GM18505 (cell line): Measurements from ENCODE around the gene ROPN1.
A peak's percentile ranks its signal among the peaks of the same experiment; 100 is the strongest.
"Not testable (repeated sequence)": the region's sequence is repeated elsewhere in the genome, so short reads cannot be mapped to it uniquely, and the experiment has no call there.

Experiments
- ATAC-seq: cut with Tn5 transposase; IDR thresholded peaks from one replicate; pipeline ENCODE4 v1.9.1; 2021; ENCODE audit not compliant: unreplicated experiment
- POLR2A ChIP-seq: IDR thresholded peaks from 4 replicates; pipeline ENCODE4 v1.6.1; 2011; ENCODE audit warnings: borderline replicate concordance; ENCODE audit not compliant: insufficient read depth, insufficient read length; ENCODE audit errors: extremely low read depth

The ROPN1 gene

DNA sequence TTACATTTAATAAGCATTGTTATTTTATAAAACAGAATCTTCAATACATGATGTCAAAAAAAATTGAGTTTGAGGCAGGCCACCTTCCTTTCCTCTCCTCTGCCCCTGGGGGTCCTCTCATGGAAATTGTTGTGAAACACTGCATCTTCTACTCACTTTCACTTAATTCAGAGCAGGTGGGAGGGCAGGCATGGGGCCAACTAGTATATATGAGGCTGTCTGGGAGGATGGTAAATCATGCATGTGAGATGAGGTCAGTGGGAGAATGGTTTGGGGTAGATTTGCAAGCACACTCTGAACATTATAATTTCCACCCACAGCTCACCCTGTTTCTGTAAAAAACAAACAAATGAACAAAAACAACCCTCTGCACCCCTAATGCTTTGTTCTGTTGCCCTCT lies 20.5 kb downstream of the ROPN1 start:
- ATAC-seq: no peak
- no peak for TF ChIP-seq POLR2A

DNA sequence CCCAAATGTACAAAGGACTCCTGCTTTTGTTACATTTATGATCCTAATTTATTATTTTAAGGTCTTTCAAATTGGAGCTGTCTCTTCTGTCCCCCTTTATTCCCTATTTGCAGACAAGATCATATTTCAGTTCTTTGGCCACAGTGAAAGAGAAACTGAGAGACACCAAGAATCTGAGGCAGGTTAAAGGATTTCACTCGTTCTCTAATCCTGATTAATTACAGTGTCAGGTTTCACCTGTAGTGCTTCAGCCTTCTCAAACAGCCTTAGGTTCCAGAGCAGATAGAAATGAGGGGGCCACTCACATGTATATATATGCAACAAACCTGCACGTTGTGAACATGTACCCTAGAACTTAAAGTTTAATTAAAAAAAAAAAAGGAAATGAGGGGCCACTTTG lies 24.7 kb downstream of the ROPN1 start:
- ATAC-seq: not testable (repeated sequence)

GRCh38 chr3:123966799-123967198 lies 25.1 kb downstream of the ROPN1 start:
- not testable (repeated sequence) for ATAC-seq

- not testable (repeated sequence) for ATAC-seq
Observed at GRCh38 chr3:123964793-123965192, 27.1 kb downstream of the ROPN1 start.

- TF ChIP-seq POLR2A: no peak
- ATAC-seq: no peak
Observed at GRCh38 chr3:123961508-123961856, 30.4 kb downstream of the ROPN1 start.

GRCh38 chr3:123960781-123961507 lies 31.0 kb downstream of the ROPN1 start, which contains the start of gene CCDC14:
TSS of gene CCDC14 (minus strand) at chr3:123961229. CDS start at chr3:123961173, 56 bp downstream.
- TF ChIP-seq POLR2A: peak; percentile 78
- peak; percentile 77 for ATAC-seq

- no peak for TF ChIP-seq POLR2A
- no peak for ATAC-seq
Observed at GRCh38 chr3:123953735-123954134, 38.2 kb downstream of the ROPN1 start.

GRCh38 chr3:123952844-123953520 lies 38.9 kb downstream of the ROPN1 start:
- TF ChIP-seq POLR2A: no peak
- ATAC-seq: no peak

DNA sequence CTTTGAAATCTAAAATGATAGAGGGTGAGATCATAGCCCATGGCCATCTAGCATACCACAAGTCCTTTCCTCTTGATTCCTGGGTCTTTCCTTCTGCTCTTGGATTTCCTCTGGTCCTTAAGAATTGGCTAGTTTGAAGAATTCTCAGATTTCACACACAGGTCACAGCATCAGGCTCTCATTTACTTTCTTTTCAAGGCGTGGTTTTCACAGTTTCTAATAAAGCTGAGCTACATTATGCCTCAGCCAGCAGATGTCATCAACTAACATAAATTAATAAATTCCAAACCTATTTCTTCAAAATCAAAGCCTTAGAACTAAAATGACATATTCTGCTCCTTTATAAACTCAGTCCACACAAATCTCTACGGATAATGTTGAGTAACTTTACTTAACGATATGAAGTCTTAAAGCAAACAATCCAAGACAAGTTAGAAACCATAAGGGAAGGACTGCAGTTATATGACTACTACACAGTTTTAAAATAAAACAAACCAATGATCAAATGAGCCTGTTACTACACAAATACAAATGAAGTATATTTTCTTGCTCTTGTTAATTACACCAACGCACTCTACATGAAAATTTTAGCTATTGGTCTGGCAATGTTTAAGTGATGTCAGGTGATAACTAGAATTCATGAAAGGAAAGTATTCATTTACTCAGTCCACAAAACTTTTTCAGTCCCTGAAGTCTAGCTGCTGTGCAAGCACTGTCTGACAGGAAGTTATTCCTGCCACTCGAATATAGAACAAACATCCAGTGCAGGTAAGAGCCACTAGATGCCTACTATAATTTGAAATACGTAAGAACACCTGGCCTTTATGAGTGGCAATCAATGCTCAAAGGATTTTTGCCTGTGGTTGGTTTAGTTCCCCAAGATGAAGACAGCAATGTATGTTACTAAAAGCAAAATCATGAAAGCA lies 40.1 kb downstream of the ROPN1 start:
- ATAC-seq: no peak
- no peak for TF ChIP-seq POLR2A

DNA sequence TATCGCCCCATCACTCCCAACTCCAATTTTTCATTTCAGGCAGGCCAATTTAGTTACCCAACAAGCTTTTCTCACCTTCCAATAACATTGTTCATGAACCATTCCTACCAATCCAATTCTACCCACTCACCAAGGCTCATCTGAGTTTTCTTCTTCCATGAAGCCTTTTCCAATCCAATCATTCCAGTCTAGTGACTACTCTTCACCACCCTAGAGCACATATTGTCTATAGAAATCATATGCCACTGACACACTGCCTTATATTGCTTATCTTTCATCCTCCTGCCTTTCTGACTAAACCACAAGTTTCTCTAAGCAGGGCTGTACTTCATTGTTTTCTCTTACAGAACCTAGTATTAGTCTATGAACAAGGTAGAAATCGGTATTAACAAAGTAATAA lies 42.3 kb downstream of the ROPN1 start:
- no peak for ATAC-seq
- no peak for TF ChIP-seq POLR2A

- TF ChIP-seq POLR2A: no peak
- ATAC-seq: no peak
Observed at GRCh38 chr3:123948449-123948848, 43.5 kb downstream of the ROPN1 start.

GRCh38 chr3:123947482-123947881 lies 44.4 kb downstream of the ROPN1 start:
- ATAC-seq: no peak
- TF ChIP-seq POLR2A: no peak

GRCh38 chr3:123941542-123941941 lies 50.4 kb downstream of the ROPN1 start:
- ATAC-seq: no peak

GRCh38 chr3:123941121-123941520 lies 50.8 kb downstream of the ROPN1 start:
- ATAC-seq: no peak
- no peak for TF ChIP-seq POLR2A

More at GRCh38 chr3:123941542-123941941, 50.4 kb downstream of the ROPN1 start:
- TF ChIP-seq POLR2A: no peak
